Measurements from ENCODE around the gene SH3BP5.

DNA sequence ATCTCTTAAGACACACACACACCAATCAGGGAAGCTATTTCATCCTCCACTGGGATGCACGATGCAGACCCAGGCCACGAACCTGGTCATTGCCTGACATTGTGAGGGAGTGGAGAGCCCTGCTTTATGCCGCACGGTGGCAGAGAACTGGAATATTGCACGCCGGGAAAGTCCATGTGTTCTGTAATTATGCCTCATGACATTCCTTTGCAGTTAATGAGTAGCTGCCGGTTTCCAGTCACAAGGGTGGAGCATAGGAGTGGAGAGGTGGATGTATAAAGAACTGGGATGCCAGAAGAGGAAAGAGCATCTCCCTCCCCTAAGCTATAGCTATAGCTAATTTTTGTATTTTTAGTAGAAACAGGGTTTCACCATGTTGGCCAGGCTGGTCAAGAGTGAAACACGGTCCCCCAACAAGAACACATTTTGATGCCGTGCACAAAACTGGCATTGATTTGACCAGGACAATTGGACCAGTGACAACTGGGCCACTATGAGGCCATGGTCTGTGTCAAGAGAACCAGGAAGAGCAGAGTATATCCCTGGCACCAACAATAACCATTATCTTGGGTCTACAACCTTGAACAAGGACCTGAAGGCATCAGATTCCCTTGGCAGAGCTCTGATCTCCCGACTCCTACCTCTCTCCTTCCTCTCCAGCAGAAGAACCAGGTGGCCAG, 51.4 kb downstream of the SH3BP5 start:
- TF ChIP-seq, protein P1, sequence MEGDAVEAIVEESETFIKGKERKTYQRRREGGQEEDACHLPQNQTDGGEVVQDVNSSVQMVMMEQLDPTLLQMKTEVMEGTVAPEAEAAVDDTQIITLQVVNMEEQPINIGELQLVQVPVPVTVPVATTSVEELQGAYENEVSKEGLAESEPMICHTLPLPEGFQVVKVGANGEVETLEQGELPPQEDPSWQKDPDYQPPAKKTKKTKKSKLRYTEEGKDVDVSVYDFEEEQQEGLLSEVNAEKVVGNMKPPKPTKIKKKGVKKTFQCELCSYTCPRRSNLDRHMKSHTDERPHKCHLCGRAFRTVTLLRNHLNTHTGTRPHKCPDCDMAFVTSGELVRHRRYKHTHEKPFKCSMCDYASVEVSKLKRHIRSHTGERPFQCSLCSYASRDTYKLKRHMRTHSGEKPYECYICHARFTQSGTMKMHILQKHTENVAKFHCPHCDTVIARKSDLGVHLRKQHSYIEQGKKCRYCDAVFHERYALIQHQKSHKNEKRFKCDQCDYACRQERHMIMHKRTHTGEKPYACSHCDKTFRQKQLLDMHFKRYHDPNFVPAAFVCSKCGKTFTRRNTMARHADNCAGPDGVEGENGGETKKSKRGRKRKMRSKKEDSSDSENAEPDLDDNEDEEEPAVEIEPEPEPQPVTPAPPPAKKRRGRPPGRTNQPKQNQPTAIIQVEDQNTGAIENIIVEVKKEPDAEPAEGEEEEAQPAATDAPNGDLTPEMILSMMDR (IDR thresholded peaks at IDR 0.05; ENCODE audit: low read depth, low read length) = no peak
- TF ChIP-seq POLR2A (IDR thresholded peaks at IDR 0.05; ENCODE audit: extremely low read depth, insufficient read length) = no peak
